Measurements from ENCODE around the gene PLEKHA6.

Gene PLEKHA6

GRCh38 chr1:204262506-204263253 is 97.0 kb downstream of the PLEKHA6 start:
- DNase-seq (ENCODE audit: low read depth), result no peak

- DNase-seq (ENCODE audit: low read depth), result no peak
Measured at GRCh38 chr1:204261746-204262505, 97.8 kb downstream of the PLEKHA6 start.

- no peak for DNase-seq (ENCODE audit: low read depth)
Measured at GRCh38 chr1:204261266-204261665, 98.5 kb downstream of the PLEKHA6 start.

GRCh38 chr1:204260601-204261197 is 99.0 kb downstream of the PLEKHA6 start:
- no peak for DNase-seq (ENCODE audit: low read depth)

GRCh38 chr1:204259782-204260181 is 99.9 kb downstream of the PLEKHA6 start:
- no peak for DNase-seq (ENCODE audit: low read depth)

GRCh38 chr1:204259196-204259595 is 100.5 kb downstream of the PLEKHA6 start:
- DNase-seq (ENCODE audit: low read depth), result no peak

- DNase-seq (ENCODE audit: low read depth), result no peak
Measured at GRCh38 chr1:204258213-204259115, 101.3 kb downstream of the PLEKHA6 start.

GRCh38 chr1:204257446-204257845 is 102.3 kb downstream of the PLEKHA6 start:
- DNase-seq (ENCODE audit: low read depth), result no peak

- DNase-seq (ENCODE audit: low read depth), result no peak
Measured at GRCh38 chr1:204256531-204256930, 103.2 kb downstream of the PLEKHA6 start.

- no peak for DNase-seq (ENCODE audit: low read depth)
Measured at GRCh38 chr1:204255966-204256365, 103.8 kb downstream of the PLEKHA6 start.

- DNase-seq (ENCODE audit: low read depth), result no peak
Measured at GRCh38 chr1:204255225-204255624, 104.5 kb downstream of the PLEKHA6 start.

- no peak for DNase-seq (ENCODE audit: low read depth)
Measured at GRCh38 chr1:204254031-204254661, 105.6 kb downstream of the PLEKHA6 start.

- no peak for DNase-seq (ENCODE audit: low read depth)
Measured at GRCh38 chr1:204251926-204252689, 107.6 kb downstream of the PLEKHA6 start.

GRCh38 chr1:204251286-204251685 is 108.4 kb downstream of the PLEKHA6 start:
- no peak for DNase-seq (ENCODE audit: low read depth)

- DNase-seq (ENCODE audit: low read depth), result no peak
Measured at GRCh38 chr1:204250428-204251030, 109.2 kb downstream of the PLEKHA6 start.

- no peak for DNase-seq (ENCODE audit: low read depth)
Measured at GRCh38 chr1:204249736-204250427, 109.8 kb downstream of the PLEKHA6 start.

GRCh38 chr1:204248954-204249353 is 110.8 kb downstream of the PLEKHA6 start:
- DNase-seq (ENCODE audit: low read depth), result no peak

- no peak for DNase-seq (ENCODE audit: low read depth)
Measured at GRCh38 chr1:204246876-204247275, 112.9 kb downstream of the PLEKHA6 start.

- DNase-seq (ENCODE audit: low read depth), result no peak
Measured at GRCh38 chr1:204242920-204243319, 116.8 kb downstream of the PLEKHA6 start.

GRCh38 chr1:204241914-204242313 is 117.8 kb downstream of the PLEKHA6 start:
- DNase-seq (ENCODE audit: low read depth), result no peak

All from activated T-helper 1 cell treated with Interleukin-2 at 50 U/mL for 16 hours (primary cell).